ENCODE data around the gene PEX14. TPM values are rescaled to one million over a fixed set of nuclear protein-coding genes. Genes with fewer than 3 reads are reported as not detected.

The PEX14 gene
- total RNA-seq, 1 donor from 2014 or later, result 27.4 TPM

GRCh38 chr1:10520497-10520896 lies 45.7 kb downstream of the PEX14 start:
- H3K36me3 ChIP-seq (ENCODE audit: control insufficient read depth, insufficient read depth, low read length), result no peaks in the 10 kb centered on the region
- TF ChIP-seq, protein P1, sequence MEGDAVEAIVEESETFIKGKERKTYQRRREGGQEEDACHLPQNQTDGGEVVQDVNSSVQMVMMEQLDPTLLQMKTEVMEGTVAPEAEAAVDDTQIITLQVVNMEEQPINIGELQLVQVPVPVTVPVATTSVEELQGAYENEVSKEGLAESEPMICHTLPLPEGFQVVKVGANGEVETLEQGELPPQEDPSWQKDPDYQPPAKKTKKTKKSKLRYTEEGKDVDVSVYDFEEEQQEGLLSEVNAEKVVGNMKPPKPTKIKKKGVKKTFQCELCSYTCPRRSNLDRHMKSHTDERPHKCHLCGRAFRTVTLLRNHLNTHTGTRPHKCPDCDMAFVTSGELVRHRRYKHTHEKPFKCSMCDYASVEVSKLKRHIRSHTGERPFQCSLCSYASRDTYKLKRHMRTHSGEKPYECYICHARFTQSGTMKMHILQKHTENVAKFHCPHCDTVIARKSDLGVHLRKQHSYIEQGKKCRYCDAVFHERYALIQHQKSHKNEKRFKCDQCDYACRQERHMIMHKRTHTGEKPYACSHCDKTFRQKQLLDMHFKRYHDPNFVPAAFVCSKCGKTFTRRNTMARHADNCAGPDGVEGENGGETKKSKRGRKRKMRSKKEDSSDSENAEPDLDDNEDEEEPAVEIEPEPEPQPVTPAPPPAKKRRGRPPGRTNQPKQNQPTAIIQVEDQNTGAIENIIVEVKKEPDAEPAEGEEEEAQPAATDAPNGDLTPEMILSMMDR (IDR thresholded peaks at IDR 0.05; ENCODE audit: insufficient read depth, low read length, poor library complexity, severe bottlenecking), result no peak
- no peak for DNase-seq (ENCODE audit: low read depth)
- H3K27me3 ChIP-seq (ENCODE audit: control insufficient read depth, insufficient read depth, low read length), result no peaks in the 10 kb centered on the region
- no peak overlapping the region for H3K4me3 ChIP-seq (ENCODE audit: low read depth, low read length)

- Histone ChIP-seq H3K27me3 (ENCODE audit: control insufficient read depth, insufficient read depth, low read length) (no peaks in the 10 kb centered on the region), H3K4me3 (ENCODE audit: low read depth, low read length) (no peak overlapping the region), H3K36me3 (ENCODE audit: control insufficient read depth, insufficient read depth, low read length) (no peaks in the 10 kb centered on the region)
- TF ChIP-seq, protein P1 (IDR thresholded peaks at IDR 0.05; ENCODE audit: insufficient read depth, low read length, poor library complexity, severe bottlenecking), result no peak
- DNase-seq (ENCODE audit: low read depth), result no peak
Measured at GRCh38 chr1:10520952-10521351, 46.2 kb downstream of the PEX14 start.

DNA sequence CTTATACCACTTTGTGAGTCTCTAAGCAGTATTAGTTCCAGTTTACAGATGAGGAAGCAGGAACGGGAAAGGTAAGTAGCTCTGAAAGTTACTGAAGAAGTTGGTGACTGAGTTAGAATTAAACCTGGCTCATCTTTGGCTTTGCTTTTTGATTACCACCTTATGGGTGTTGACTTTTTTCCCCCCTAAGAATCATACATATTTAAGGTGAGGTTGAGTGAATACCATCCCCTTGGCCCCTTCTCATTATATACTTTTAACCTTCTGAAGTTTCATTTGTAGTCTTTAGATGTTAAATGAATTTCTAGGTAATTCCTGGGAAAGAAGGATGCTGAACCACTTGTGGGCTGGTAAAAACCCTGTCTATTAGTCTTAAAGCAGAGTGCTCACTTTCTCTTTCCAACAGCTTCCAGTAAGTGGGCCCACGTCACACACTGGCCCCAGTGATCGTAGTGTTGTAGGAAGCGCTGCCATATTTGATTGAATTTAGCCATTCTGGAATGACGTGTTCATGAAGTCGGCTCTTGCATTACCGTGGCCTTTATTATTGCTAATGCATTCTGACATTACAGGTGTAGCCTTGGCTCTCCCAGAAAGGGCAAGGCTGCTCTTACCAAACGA lies 46.9 kb downstream of the PEX14 start:
- no peaks in the 10 kb centered on the region for H3K27me3 ChIP-seq (ENCODE audit: control insufficient read depth, insufficient read depth, low read length)
- H3K36me3 ChIP-seq (ENCODE audit: control insufficient read depth, insufficient read depth, low read length), result no peaks in the 10 kb centered on the region
- TF ChIP-seq, protein P1 (IDR thresholded peaks at IDR 0.05; ENCODE audit: insufficient read depth, low read length, poor library complexity, severe bottlenecking), result no peak
- no peak overlapping the region for H3K4me3 ChIP-seq (ENCODE audit: low read depth, low read length)
- DNase-seq (ENCODE audit: low read depth), result no peak

GRCh38 chr1:10522322-10522860 lies 47.6 kb downstream of the PEX14 start:
- Histone ChIP-seq H3K27me3 (ENCODE audit: control insufficient read depth, insufficient read depth, low read length) (no peaks in the 10 kb centered on the region), H3K36me3 (ENCODE audit: control insufficient read depth, insufficient read depth, low read length) (no peaks in the 10 kb centered on the region), H3K4me3 (ENCODE audit: low read depth, low read length) (no peak overlapping the region)
- no peak for DNase-seq (ENCODE audit: low read depth)
- TF ChIP-seq, protein P1 (IDR thresholded peaks at IDR 0.05; ENCODE audit: insufficient read depth, low read length, poor library complexity, severe bottlenecking), result no peak

DNA sequence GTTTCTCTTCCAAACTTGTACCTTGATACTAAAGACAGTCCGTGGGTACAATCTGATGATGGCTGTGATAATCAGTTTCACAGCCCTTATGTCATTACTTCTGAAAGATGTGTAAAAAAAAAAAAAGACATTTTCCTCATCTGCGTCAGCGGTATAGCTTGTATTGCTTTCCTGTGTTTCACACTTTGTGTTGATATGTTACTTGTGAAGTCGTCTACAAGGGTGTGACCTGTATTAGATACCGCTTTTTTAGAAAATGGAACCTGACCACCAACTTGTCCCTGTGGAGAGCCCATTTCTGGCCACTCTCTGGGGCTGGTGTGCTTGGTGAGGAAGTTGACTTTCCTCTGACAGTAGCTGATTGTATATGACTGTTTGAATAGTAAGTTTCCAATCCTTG lies 50.5 kb downstream of the PEX14 start:
- Histone ChIP-seq H3K36me3 (ENCODE audit: control insufficient read depth, insufficient read depth, low read length) (no peaks in the 10 kb centered on the region), H3K4me3 (ENCODE audit: low read depth, low read length) (no peak overlapping the region), H3K27me3 (ENCODE audit: control insufficient read depth, insufficient read depth, low read length) (no peaks in the 10 kb centered on the region)
- no peak for DNase-seq (ENCODE audit: low read depth)
- TF ChIP-seq, protein P1 (IDR thresholded peaks at IDR 0.05; ENCODE audit: insufficient read depth, low read length, poor library complexity, severe bottlenecking), result no peak
